NCI-H510A (cell line): Measurements from ENCODE around the gene FECH.

Experiments used
- DNase-seq: peaks from one replicate; lab custom pipeline; 2025; lab: John Stamatoyannopoulos, UW

FECH gene

GRCh38 chr18:57579934-57580333 is 6.6 kb downstream of the FECH start:
- DNase-seq, result no peak

GRCh38 chr18:57576316-57576715 is 10.2 kb downstream of the FECH start:
- DNase-seq, result no peak

GRCh38 chr18:57575542-57575941 is 11.0 kb downstream of the FECH start:
- no peak for DNase-seq

GRCh38 chr18:57574866-57575265 is 11.6 kb downstream of the FECH start:
- DNase-seq, result no peak

- no peak for DNase-seq
Observed at GRCh38 chr18:57570162-57570561, 16.3 kb downstream of the FECH start.

GRCh38 chr18:57569133-57569532 is 17.4 kb downstream of the FECH start:
- no peak for DNase-seq

GRCh38 chr18:57561728-57562423 is 24.6 kb downstream of the FECH start:
- no peak for DNase-seq

GRCh38 chr18:57561261-57561660 is 25.2 kb downstream of the FECH start:
- no peak for DNase-seq

GRCh38 chr18:57559314-57559713 is 27.2 kb downstream of the FECH start:
- DNase-seq, result no peak

GRCh38 chr18:57555134-57555533 is 31.4 kb downstream of the FECH start:
- no peak for DNase-seq

GRCh38 chr18:57550510-57550909 is 36.0 kb downstream of the FECH start:
- no peak for DNase-seq

- DNase-seq, result no peak
Observed at GRCh38 chr18:57547260-57547659, 39.2 kb downstream of the FECH start.

GRCh38 chr18:57544936-57545660 is 41.4 kb downstream of the FECH start:
- DNase-seq, result no peak

- no peak for DNase-seq
Observed at GRCh38 chr18:57543560-57543959, 42.9 kb downstream of the FECH start.

- peak; percentile 15 for DNase-seq
Observed at GRCh38 chr18:57542812-57543427, 43.6 kb downstream of the FECH start.

- no peak for DNase-seq
Observed at GRCh38 chr18:57542126-57542525, 44.4 kb downstream of the FECH start.

GRCh38 chr18:57539702-57540101 is 46.8 kb downstream of the FECH start:
- no peak for DNase-seq

- DNase-seq, result no peak
Observed at GRCh38 chr18:57538614-57539013, 47.9 kb downstream of the FECH start.

GRCh38 chr18:57534511-57534909 is 52.0 kb downstream of the FECH start:
- DNase-seq, result no peak

GRCh38 chr18:57533868-57534510 is 52.5 kb downstream of the FECH start:
- DNase-seq, result no peak

- DNase-seq, result no peak
Observed at GRCh38 chr18:57533006-57533867, 53.3 kb downstream of the FECH start.

GRCh38 chr18:57529151-57529550 is 57.4 kb downstream of the FECH start:
- no peak for DNase-seq
